GM19193 (cell line): ENCODE measurements around the gene CNIH4.

Experiments used
- POLR2A ChIP-seq: IDR thresholded peaks from 4 replicates; pipeline ENCODE4 v1.6.1; 2011; ENCODE audit not compliant: insufficient read depth, insufficient read length; ENCODE audit errors: extremely low read depth

Gene CNIH4

GRCh38 chr1:224420106-224420505, 63.4 kb downstream of the CNIH4 start:
- TF ChIP-seq POLR2A, result no peak

GRCh38 chr1:224425279-224425884, 68.7 kb downstream of the CNIH4 start:
- TF ChIP-seq POLR2A, result no peak

- TF ChIP-seq POLR2A, result no peak
Measured at GRCh38 chr1:224427346-224427745, 70.7 kb downstream of the CNIH4 start.
